Thyroid gland (tissue), 4 donors: Measurements from ENCODE around the gene RFX3. TPM values are rescaled to one million over a fixed set of nuclear protein-coding genes. Genes with fewer than 3 reads are reported as not detected.
"Not testable (repeated sequence)": the region's sequence is repeated elsewhere in the genome, so short reads cannot be mapped to it uniquely, and the experiment has no call there.

ENCODE experiments used
- DNase-seq, 2 donors: peaks; one replicate each; pipeline ENCODE4 v3.0.0-alpha.2; 2019
- H3K27ac ChIP-seq, 3 donors: fragments of 200-600 bp; sonication (generic); 1 replicate in 2 of 3; 2 replicates in 1 of 3; pipeline ENCODE4 v1.5.1; 2016 to 2019; ENCODE audit warnings: mild to moderate bottlenecking in 1 of 3, moderate library complexity in 1 of 3
- H3K27me3 ChIP-seq: fragments of 200-600 bp; sonication (generic); one replicate; pipeline ENCODE4 v1.5.1; 2019
- H3K36me3 ChIP-seq, 2 donors: fragments of 200-600 bp; sonication (generic); one replicate each; pipeline ENCODE4 v1.5.1; 2016 to 2019
- H3K4me1 ChIP-seq, 2 donors: fragments of 200-600 bp; sonication (generic); one replicate each; pipeline ENCODE4 v1.5.1; 2017 to 2019
- H3K4me3 ChIP-seq, 3 donors: fragments of 200-600 bp; sonication (generic); replicated peaks in 1 of 3; 1 replicate in 2 of 3; 2 replicates in 1 of 3; pipeline ENCODE4 v1.5.1; 2016; ENCODE audit warnings: mild to moderate bottlenecking in 1 of 3
- H3K9me3 ChIP-seq: fragments of 200-600 bp; sonication (generic); one replicate; pipeline ENCODE4 v1.5.1; 2017
- CTCF ChIP-seq, 6 experiments: fragments of 200-600 bp in 3 of 6; fragments of 450-650 bp in 3 of 6; sonication (generic) in 3 of 6; IDR thresholded peaks; one replicate each; pipeline ENCODE4 v1.5.1; 2016 to 2019; ENCODE audit warnings: antibody characterized with exemption in 6 of 6, mild to moderate bottlenecking in 2 of 6, inconsistent platforms in 1 of 6, moderate library complexity in 1 of 6
- POLR2A ChIP-seq, 2 donors: fragments of 450-650 bp; IDR thresholded peaks; one replicate each; pipeline ENCODE4 v1.6.1; 2017; ENCODE audit warnings: antibody characterized with exemption in 2 of 2, mild to moderate bottlenecking in 2 of 2, moderate library complexity in 1 of 2
- WGBS, 2 donors: methylation state at CpG; one replicate each; pipeline ENCODE4 v1.1.5; 2017; 5-methylcytosine and 5-hydroxymethylcytosine counted together
- intact Hi-C: fragments of 100-400 bp; cut with DNase I; formaldehyde crosslinking; loops from one replicate; pipeline ENCODE4 v1.15.1; 2023
- total RNA-seq, 4 donors: library from RNA; depleted of rRNA; stranded (reverse); fragments of >200 nt; gene quantifications; one replicate each; pipeline ENCODE4 v1.2.3, GENCODE V29; 2016

Gene RFX3
- total RNA-seq, 4 donors from 2014 or later = 8.8 to 16.7 (median 12.3) TPM

- Histone ChIP-seq H3K36me3 (no peaks in the 10 kb centered on the region), H3K4me1 (no peaks in the 10 kb centered on the region), H3K27me3 (no peaks in the 10 kb centered on the region), H3K9me3 (no peaks in the 10 kb centered on the region), H3K4me3 (no peak overlapping the region), H3K27ac (no peak overlapping the region)
- 86 to 95% methylated on average over 2 of the region's 2 CpGs for WGBS, 2 donors
- intact Hi-C loops = no loop called here
- no peak for TF ChIP-seq CTCF (IDR thresholded peaks at IDR 0.05)
- TF ChIP-seq POLR2A (IDR thresholded peaks at IDR 0.05) = no peak
- DNase-seq = no peak
Measured at GRCh38 chr9:3308609-3309008, 217.2 kb downstream of the RFX3 start.

- DNase-seq, H3K4me1 ChIP-seq, intact Hi-C loops, H3K4me3 ChIP-seq, H3K27me3 ChIP-seq, H3K27ac ChIP-seq, H3K36me3 ChIP-seq, H3K9me3 ChIP-seq: not testable (repeated sequence)
- WGBS, 2 donors = 92 to 100% methylated on average over 1 of the region's 1 CpG
Measured at GRCh38 chr9:3304388-3304787, 221.4 kb downstream of the RFX3 start.

- WGBS, 2 donors = 80 to 88% methylated on average over 2 of the region's 2 CpGs
- Histone ChIP-seq H3K27me3 (no peaks in the 10 kb centered on the region), H3K27ac (no peak overlapping the region), H3K4me1 (no peaks in the 10 kb centered on the region), H3K36me3 (no peaks in the 10 kb centered on the region), H3K4me3 (no peak overlapping the region), H3K9me3 (no peaks in the 10 kb centered on the region)
- no peak for DNase-seq
- intact Hi-C loops = no loop called here
- TF ChIP-seq CTCF (IDR thresholded peaks at IDR 0.05) (no peak), POLR2A (IDR thresholded peaks at IDR 0.05) (no peak)
Measured at GRCh38 chr9:3299872-3300271, 225.9 kb downstream of the RFX3 start.

- 46 to 53% methylated on average over 4 of the region's 4 CpGs for WGBS, 2 donors
- Histone ChIP-seq H3K4me3 (no peak overlapping the region), H3K27ac (no peak overlapping the region), H3K4me1 (no peaks in the 10 kb centered on the region), H3K36me3 (no peaks in the 10 kb centered on the region), H3K27me3 (no peaks in the 10 kb centered on the region), H3K9me3 (no peaks in the 10 kb centered on the region)
- TF ChIP-seq POLR2A (IDR thresholded peaks at IDR 0.05) (no peak), CTCF (IDR thresholded peaks at IDR 0.05) (no peak)
- no peak for DNase-seq
- intact Hi-C loops = no loop called here
Measured at GRCh38 chr9:3296536-3296935, 229.3 kb downstream of the RFX3 start.

GRCh38 chr9:3292311-3292710 lies 233.5 kb downstream of the RFX3 start:
- Histone ChIP-seq H3K4me1 (no peaks in the 10 kb centered on the region), H3K27me3 (no peaks in the 10 kb centered on the region), H3K4me3 (no peak overlapping the region), H3K27ac (no peak overlapping the region), H3K36me3 (no peaks in the 10 kb centered on the region), H3K9me3 (no peaks in the 10 kb centered on the region)
- TF ChIP-seq POLR2A (IDR thresholded peaks at IDR 0.05) (no peak), CTCF (IDR thresholded peaks at IDR 0.05) (no peak)
- intact Hi-C loops = no loop called here
- DNase-seq = no peak

- H3K27me3 ChIP-seq = no peaks in the 10 kb centered on the region
- no peaks in the 10 kb centered on the region for H3K9me3 ChIP-seq
- intact Hi-C loops = no loop called here
- no peak overlapping the region for H3K4me3 ChIP-seq
- no peaks in the 10 kb centered on the region for H3K4me1 ChIP-seq
- no peak overlapping the region for H3K27ac ChIP-seq
- H3K36me3 ChIP-seq = no peaks in the 10 kb centered on the region
- 76 to 81% methylated on average over 5 of the region's 5 CpGs for WGBS, 2 donors
- no peak for DNase-seq
- TF ChIP-seq POLR2A (IDR thresholded peaks at IDR 0.05) (no peak), CTCF (IDR thresholded peaks at IDR 0.05) (no peak)
Measured at GRCh38 chr9:3290231-3290840, 235.5 kb downstream of the RFX3 start.
